Colon (tissue), 2 donors: ENCODE results near the gene STAT3.
"Not testable (repeated sequence)": the region's sequence is repeated elsewhere in the genome, so short reads cannot be mapped to it uniquely, and the experiment has no call there.

Source experiments
- FAIRE-seq: peaks from 2 replicates; lab custom pipeline; 2012; peaks lifted over from hg19 to GRCh38; lab: Jason Lieb, UNC
- donor health status: control.
- donor health status: control.

The STAT3 gene

GRCh38 chr17:42408061-42408460 is 19.8 kb upstream of the STAT3 start:
- no peak for FAIRE-seq

- no peak for FAIRE-seq
Observed at GRCh38 chr17:42407289-42407836, 19.1 kb upstream of the STAT3 start.

- no peak for FAIRE-seq
Observed at GRCh38 chr17:42406615-42407288, 18.5 kb upstream of the STAT3 start.

- no peak for FAIRE-seq
Observed at GRCh38 chr17:42405963-42406495, 17.8 kb upstream of the STAT3 start.

- FAIRE-seq: no peak
Observed at GRCh38 chr17:42405076-42405475, 16.8 kb upstream of the STAT3 start.

- no peak for FAIRE-seq
Observed at GRCh38 chr17:42404326-42405055, 16.2 kb upstream of the STAT3 start.

- FAIRE-seq: no peak
Observed at GRCh38 chr17:42403150-42403549, 14.9 kb upstream of the STAT3 start.

GRCh38 chr17:42402117-42402516 is 13.9 kb upstream of the STAT3 start:
- no peak for FAIRE-seq

- not testable (repeated sequence) for FAIRE-seq
Observed at GRCh38 chr17:42400844-42401375, 12.7 kb upstream of the STAT3 start.

- no peak for FAIRE-seq
Observed at GRCh38 chr17:42399948-42400843, 12.0 kb upstream of the STAT3 start.

- no peak for FAIRE-seq
Observed at GRCh38 chr17:42399121-42399520, 10.9 kb upstream of the STAT3 start.

GRCh38 chr17:42395601-42396000 is 7.4 kb upstream of the STAT3 start:
- FAIRE-seq: not testable (repeated sequence)

GRCh38 chr17:42394838-42395237 is 6.6 kb upstream of the STAT3 start:
- no peak for FAIRE-seq

- no peak for FAIRE-seq
Observed at GRCh38 chr17:42392692-42393415, 4.6 kb upstream of the STAT3 start.

- FAIRE-seq: not testable (repeated sequence)
Observed at GRCh38 chr17:42391439-42391838, 3.2 kb upstream of the STAT3 start.

- FAIRE-seq: no peak
Observed at GRCh38 chr17:42389899-42390298, 1.7 kb upstream of the STAT3 start.

GRCh38 chr17:42389135-42389417 is 834 bp upstream of the STAT3 start:
- FAIRE-seq: no peak

GRCh38 chr17:42387661-42388380 is 421 bp downstream of the STAT3 start:
- FAIRE-seq: no peak

GRCh38 chr17:42386777-42387657 is 1.2 kb downstream of the STAT3 start:
- FAIRE-seq: no peak

- no peak for FAIRE-seq
Observed at GRCh38 chr17:42381898-42382297, 6.3 kb downstream of the STAT3 start.
